Mesothelial cell of epicardium (in vitro differentiated cells): Measurements from ENCODE around the gene BPI. TPM values are rescaled to one million over a fixed set of nuclear protein-coding genes. Genes with fewer than 3 reads are reported as not detected.
A peak's percentile ranks its signal among the peaks of the same experiment; 100 is the strongest.

Experiments
- DNase-seq, 2 experiments: peaks; one replicate each; pipeline ENCODE4 v3.0.0; 2021; ENCODE audit warnings: low spot score in 2 of 2; ENCODE audit not compliant: unreplicated experiment in 2 of 2
- H3K27ac Mint-ChIP-seq: 2 replicates; pipeline ENCODE4 v1.8.0; 2021; ENCODE audit warnings: mixed read lengths
- H3K27me3 Mint-ChIP-seq: 2 replicates; pipeline ENCODE4 v1.8.0; 2021; ENCODE audit warnings: low read depth, mixed read lengths
- H3K36me3 Mint-ChIP-seq: 2 replicates; pipeline ENCODE4 v1.8.0; 2021; ENCODE audit warnings: mixed read lengths
- H3K4me1 Mint-ChIP-seq: 2 replicates; pipeline ENCODE4 v1.8.0; 2021; ENCODE audit warnings: mixed read lengths
- H3K4me3 Mint-ChIP-seq: 2 replicates; pipeline ENCODE4 v1.8.0; 2021; ENCODE audit warnings: mild to moderate bottlenecking, moderate library complexity, mixed read lengths
- H3K9me3 Mint-ChIP-seq: 2 replicates; pipeline ENCODE4 v1.8.0; 2021; ENCODE audit warnings: mixed read lengths
- total RNA-seq: library from RNA; stranded (reverse); gene quantifications from 3 replicates; pipeline ENCODE4 v1.2.1, GENCODE V29; 2021
- TF ChIP-seq, protein P1 (sequence below): fragments of 200-600 bp; sonication (generic); IDR thresholded peaks from one replicate; pipeline ENCODE4 v1.5.0; 2021; ENCODE audit warnings: antibody characterized with exemption; ENCODE audit not compliant: unreplicated experiment

Gene BPI
- total RNA-seq, 1 donor from 2014 or later, result not detected

DNA sequence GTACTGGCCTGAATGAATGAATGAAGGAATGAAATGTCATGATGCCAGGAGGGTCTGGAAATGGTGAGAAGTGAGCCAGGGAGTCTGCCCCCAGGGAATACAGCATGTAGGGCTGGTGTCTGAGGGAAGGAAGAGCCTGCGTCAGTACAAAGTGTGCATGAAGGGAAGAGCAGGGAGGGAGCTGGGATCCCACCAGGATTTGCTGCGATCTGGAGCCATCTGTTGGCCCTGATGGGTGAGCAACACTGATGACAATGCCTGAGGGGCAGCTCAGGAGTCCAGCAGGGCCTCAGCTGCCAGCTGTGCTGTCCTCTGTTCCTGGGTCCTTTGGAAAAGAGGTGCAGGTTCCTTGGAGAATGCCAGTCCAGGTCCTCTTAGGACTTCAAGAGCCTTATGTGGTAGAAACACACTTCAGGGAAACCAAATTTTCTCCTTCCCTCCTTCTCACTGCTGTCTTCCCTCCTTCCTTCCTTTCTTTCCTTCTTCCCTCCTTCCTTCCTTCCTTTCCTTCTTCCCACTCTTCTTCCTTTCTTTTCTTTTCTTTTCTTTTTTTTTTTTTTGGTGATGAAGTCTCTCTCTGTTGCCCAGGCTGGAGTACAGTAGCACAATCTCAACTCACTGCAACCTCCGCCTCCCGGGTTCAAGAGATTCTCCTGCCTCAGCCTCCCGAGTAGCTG is 11.5 kb downstream of the BPI start:
- TF ChIP-seq, protein P1, sequence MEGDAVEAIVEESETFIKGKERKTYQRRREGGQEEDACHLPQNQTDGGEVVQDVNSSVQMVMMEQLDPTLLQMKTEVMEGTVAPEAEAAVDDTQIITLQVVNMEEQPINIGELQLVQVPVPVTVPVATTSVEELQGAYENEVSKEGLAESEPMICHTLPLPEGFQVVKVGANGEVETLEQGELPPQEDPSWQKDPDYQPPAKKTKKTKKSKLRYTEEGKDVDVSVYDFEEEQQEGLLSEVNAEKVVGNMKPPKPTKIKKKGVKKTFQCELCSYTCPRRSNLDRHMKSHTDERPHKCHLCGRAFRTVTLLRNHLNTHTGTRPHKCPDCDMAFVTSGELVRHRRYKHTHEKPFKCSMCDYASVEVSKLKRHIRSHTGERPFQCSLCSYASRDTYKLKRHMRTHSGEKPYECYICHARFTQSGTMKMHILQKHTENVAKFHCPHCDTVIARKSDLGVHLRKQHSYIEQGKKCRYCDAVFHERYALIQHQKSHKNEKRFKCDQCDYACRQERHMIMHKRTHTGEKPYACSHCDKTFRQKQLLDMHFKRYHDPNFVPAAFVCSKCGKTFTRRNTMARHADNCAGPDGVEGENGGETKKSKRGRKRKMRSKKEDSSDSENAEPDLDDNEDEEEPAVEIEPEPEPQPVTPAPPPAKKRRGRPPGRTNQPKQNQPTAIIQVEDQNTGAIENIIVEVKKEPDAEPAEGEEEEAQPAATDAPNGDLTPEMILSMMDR, result no peak
- H3K9me3 Mint-ChIP-seq, result no peaks in the 10 kb centered on the region
- no peaks in the 10 kb centered on the region for H3K4me1 Mint-ChIP-seq
- H3K27me3 Mint-ChIP-seq, result peaks cover 41% of the 10 kb centered on the region
- H3K36me3 Mint-ChIP-seq, result no peaks in the 10 kb centered on the region
- no peak overlapping the region for H3K4me3 Mint-ChIP-seq
- no peak for DNase-seq
- no peak overlapping the region for H3K27ac Mint-ChIP-seq

GRCh38 chr20:38316341-38316740 is 12.4 kb downstream of the BPI start:
- no peaks in the 10 kb centered on the region for H3K9me3 Mint-ChIP-seq
- H3K36me3 Mint-ChIP-seq, result no peaks in the 10 kb centered on the region
- H3K27me3 Mint-ChIP-seq, result peaks cover 37% of the 10 kb centered on the region
- no peak for DNase-seq
- no peaks in the 10 kb centered on the region for H3K4me1 Mint-ChIP-seq
- TF ChIP-seq, protein P1, result no peak
- no peak overlapping the region for H3K27ac Mint-ChIP-seq
- H3K4me3 Mint-ChIP-seq, result no peak overlapping the region

GRCh38 chr20:38317422-38317821 is 13.5 kb downstream of the BPI start:
- no peaks in the 10 kb centered on the region for H3K4me1 Mint-ChIP-seq
- H3K27ac Mint-ChIP-seq, result no peak overlapping the region
- no peak for DNase-seq
- no peaks in the 10 kb centered on the region for H3K9me3 Mint-ChIP-seq
- no peak overlapping the region for H3K4me3 Mint-ChIP-seq
- TF ChIP-seq, protein P1, result no peak
- H3K27me3 Mint-ChIP-seq, result peaks cover 39% of the 10 kb centered on the region
- no peaks in the 10 kb centered on the region for H3K36me3 Mint-ChIP-seq

- no peaks in the 10 kb centered on the region for H3K4me1 Mint-ChIP-seq
- no peak overlapping the region for H3K27ac Mint-ChIP-seq
- H3K4me3 Mint-ChIP-seq, result no peak overlapping the region
- no peaks in the 10 kb centered on the region for H3K9me3 Mint-ChIP-seq
- H3K36me3 Mint-ChIP-seq, result no peaks in the 10 kb centered on the region
- DNase-seq, result no peak
- peaks cover 54% of the 10 kb centered on the region for H3K27me3 Mint-ChIP-seq
- TF ChIP-seq, protein P1, result no peak
These were observed 16.3 kb downstream of the BPI start for GRCh38 chr20:38320221-38320620.

- Mint-ChIP-seq H3K27me3 (peaks cover 52% of the 10 kb centered on the region), H3K27ac (no peak overlapping the region), H3K36me3 (no peaks in the 10 kb centered on the region), H3K4me1 (no peaks in the 10 kb centered on the region), H3K9me3 (no peaks in the 10 kb centered on the region), H3K4me3 (no peak overlapping the region)
- peak in 1 of 2 experiments; percentile 55 for DNase-seq
- TF ChIP-seq, protein P1, result peak; percentile 59
These were observed 18.1 kb downstream of the BPI start for GRCh38 chr20:38321959-38322598.
